HepG2 (cell line): ENCODE measurements around the gene IFIT1.

ENCODE experiments used
- ADNP ChIP-seq: sonication (generic); formaldehyde crosslinking; IDR thresholded peaks from 2 replicates; pipeline ENCODE4 v1.4.0; 2020; ENCODE audit warnings: missing genetic modification reagents
- ATF5 ChIP-seq: sonication (generic); formaldehyde crosslinking; IDR thresholded peaks from 2 replicates; pipeline ENCODE4 v1.4.0; 2020; ENCODE audit warnings: mild to moderate bottlenecking, low read depth, missing genetic modification reagents
- CBX5 ChIP-seq: sonication (generic); formaldehyde crosslinking; IDR thresholded peaks from 2 replicates; pipeline ENCODE4 v1.4.0; 2020; ENCODE audit warnings: missing genetic modification reagents, borderline replicate concordance
- CEBPZ ChIP-seq: IDR thresholded peaks from 2 replicates; pipeline ENCODE4 v1.6.1; 2012; ENCODE audit warnings: low read length, improper control_type of control experiment
- IKZF1 ChIP-seq: fragments of 450-650 bp; IDR thresholded peaks from 2 replicates; pipeline ENCODE4 v1.7.1; 2016
- JUNB ChIP-seq: sonication (generic); formaldehyde crosslinking; IDR thresholded peaks from 2 replicates; pipeline ENCODE4 v1.8.0; 2022; ENCODE audit warnings: missing genetic modification reagents, mild to moderate bottlenecking, borderline replicate concordance
- RBM39 ChIP-seq: fragments of 200-400 bp; formaldehyde crosslinking; IDR thresholded peaks from one replicate; pipeline ENCODE4 v1.6.1; 2018; ENCODE audit warnings: antibody characterized with exemption, mild to moderate bottlenecking, low read depth, low read length; ENCODE audit not compliant: poor library complexity, severe bottlenecking
- ZMYM3 ChIP-seq: sonication (generic); formaldehyde crosslinking; IDR thresholded peaks from 2 replicates; pipeline ENCODE4 v1.5.1; 2020; ENCODE audit warnings: mild to moderate bottlenecking, missing genetic modification reagents
- ZNF234 ChIP-seq: sonication (generic); formaldehyde crosslinking; conservative IDR thresholded peaks from 2 replicates; pipeline ENCODE4 v1.5.1; 2020; ENCODE audit warnings: mild to moderate bottlenecking, missing genetic modification reagents
- ZNF883 ChIP-seq: sonication (generic); formaldehyde crosslinking; IDR thresholded peaks from 2 replicates; pipeline ENCODE4 v1.5.1; 2020; ENCODE audit warnings: mild to moderate bottlenecking, missing genetic modification reagents; ENCODE audit errors: not compliant biosample characterization
- TF ChIP-seq, protein P1 (sequence below): sonication (generic); formaldehyde crosslinking; IDR thresholded peaks from 2 replicates; pipeline ENCODE4 v1.5.1; 2020; ENCODE audit warnings: missing genetic modification reagents, mild to moderate bottlenecking, borderline replicate concordance
- TF ChIP-seq, protein P2 (sequence below): sonication (generic); formaldehyde crosslinking; IDR thresholded peaks from 2 replicates; pipeline ENCODE4 v1.4.0; 2020; ENCODE audit warnings: missing genetic modification reagents

DNA sequence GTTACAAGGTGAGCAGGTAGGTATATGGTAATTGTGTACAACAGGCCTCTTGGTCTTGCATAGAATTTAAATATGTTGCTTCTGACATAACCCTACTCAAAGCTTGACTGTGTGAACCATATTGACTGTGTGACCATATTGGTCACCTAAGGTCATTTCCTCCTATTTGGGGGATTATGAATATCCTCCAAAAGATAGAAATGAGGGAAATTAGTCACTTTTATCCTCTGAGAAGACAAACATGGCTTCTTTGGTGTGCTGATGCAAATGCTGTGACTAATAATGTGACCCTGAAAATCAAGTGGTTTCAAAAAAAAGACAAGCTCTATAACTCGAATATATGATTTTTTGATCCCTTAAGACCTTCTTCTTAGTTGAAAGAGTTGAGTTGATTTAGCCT lies 49.9 kb downstream of the IFIT1 start:
- TF ChIP-seq JUNB (no peak), CEBPZ (no peak), CBX5 (CRISPR knock-in tag) (no peak), ADNP (no peak), RBM39 (no peak), ATF5 (CRISPR knock-in tag) (no peak), ZNF234 (CRISPR knock-in tag) (no peak), IKZF1 (no peak), ZNF883 (CRISPR knock-in tag) (no peak), ZMYM3 (no peak)
- TF ChIP-seq, protein P1, sequence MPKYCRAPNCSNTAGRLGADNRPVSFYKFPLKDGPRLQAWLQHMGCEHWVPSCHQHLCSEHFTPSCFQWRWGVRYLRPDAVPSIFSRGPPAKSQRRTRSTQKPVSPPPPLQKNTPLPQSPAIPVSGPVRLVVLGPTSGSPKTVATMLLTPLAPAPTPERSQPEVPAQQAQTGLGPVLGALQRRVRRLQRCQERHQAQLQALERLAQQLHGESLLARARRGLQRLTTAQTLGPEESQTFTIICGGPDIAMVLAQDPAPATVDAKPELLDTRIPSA = no peak
- TF ChIP-seq, protein P2, sequence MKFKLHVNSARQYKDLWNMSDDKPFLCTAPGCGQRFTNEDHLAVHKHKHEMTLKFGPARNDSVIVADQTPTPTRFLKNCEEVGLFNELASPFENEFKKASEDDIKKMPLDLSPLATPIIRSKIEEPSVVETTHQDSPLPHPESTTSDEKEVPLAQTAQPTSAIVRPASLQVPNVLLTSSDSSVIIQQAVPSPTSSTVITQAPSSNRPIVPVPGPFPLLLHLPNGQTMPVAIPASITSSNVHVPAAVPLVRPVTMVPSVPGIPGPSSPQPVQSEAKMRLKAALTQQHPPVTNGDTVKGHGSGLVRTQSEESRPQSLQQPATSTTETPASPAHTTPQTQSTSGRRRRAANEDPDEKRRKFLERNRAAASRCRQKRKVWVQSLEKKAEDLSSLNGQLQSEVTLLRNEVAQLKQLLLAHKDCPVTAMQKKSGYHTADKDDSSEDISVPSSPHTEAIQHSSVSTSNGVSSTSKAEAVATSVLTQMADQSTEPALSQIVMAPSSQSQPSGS (CRISPR knock-in tag) = no peak
